DOHH2 (cell line): Measurements from ENCODE around the gene ZFAND3.

Source experiments
- H3F3A ChIP-seq: fragments of 200-600 bp; sonication (generic), shearing (Covaris generic); 2 replicates; pipeline ENCODE4 v1.6.0; 2016; ENCODE audit warnings: antibody characterized with exemption, mild to moderate bottlenecking; ENCODE audit not compliant: control insufficient read depth, insufficient read depth
- H3K27ac ChIP-seq: fragments of 200-600 bp; sonication (generic); 2 replicates; pipeline ENCODE4 v1.5.1; 2014; ENCODE audit warnings: low read depth, mild to moderate bottlenecking, low read length, moderate library complexity
- H3K27me3 ChIP-seq: fragments of 200-600 bp; sonication (generic); 2 replicates; pipeline ENCODE4 v1.6.1; 2014; ENCODE audit warnings: mild to moderate bottlenecking, low read length, mixed read lengths; ENCODE audit not compliant: control insufficient read depth
- H3K36me3 ChIP-seq: fragments of 200-600 bp; sonication (generic); 2 replicates; pipeline ENCODE4 v1.6.1; 2014; ENCODE audit warnings: mild to moderate bottlenecking, low read length, moderate library complexity, mixed read lengths; ENCODE audit not compliant: control insufficient read depth
- H3K4me1 ChIP-seq: fragments of 200-600 bp; sonication (generic); 2 replicates; pipeline ENCODE4 v1.6.1; 2014; ENCODE audit warnings: mild to moderate bottlenecking, low read length, mixed read lengths; ENCODE audit not compliant: control insufficient read depth
- H3K4me2 ChIP-seq: fragments of 200-600 bp; sonication (generic); 2 replicates; pipeline ENCODE4 v1.6.0; 2014; ENCODE audit warnings: mild to moderate bottlenecking, low read length, moderate library complexity
- H3K4me3 ChIP-seq: fragments of 200-600 bp; sonication (generic); 2 replicates; pipeline ENCODE4 v1.5.1; 2014; ENCODE audit warnings: mild to moderate bottlenecking, low read length, mixed read lengths
- H3K79me2 ChIP-seq: fragments of 200-600 bp; sonication (generic); 2 replicates; pipeline ENCODE4 v1.6.1; 2014; ENCODE audit warnings: mild to moderate bottlenecking, low read length, mixed read lengths; ENCODE audit not compliant: control insufficient read depth
- H3K9me2 ChIP-seq: fragments of 200-600 bp; sonication (generic); replicated peaks from 2 replicates; pipeline ENCODE4 v1.6.1; 2014; ENCODE audit warnings: mild to moderate bottlenecking, low read length, mixed read lengths; ENCODE audit not compliant: control insufficient read depth
- H3K9me3 ChIP-seq: fragments of 200-600 bp; sonication (generic); 2 replicates; pipeline ENCODE4 v1.6.1; 2014; ENCODE audit warnings: antibody characterized with exemption, low read length, mixed read lengths; ENCODE audit not compliant: control insufficient read depth, insufficient read depth
- H4K20me1 ChIP-seq: fragments of 200-600 bp; sonication (generic); 2 replicates; pipeline ENCODE4 v1.6.0; 2014; ENCODE audit warnings: low read depth, mild to moderate bottlenecking, antibody characterized with exemption, low read length, moderate library complexity; ENCODE audit not compliant: control insufficient read depth, insufficient read depth
- EZH2phosphoT487 ChIP-seq: fragments of 200-600 bp; sonication (generic); IDR thresholded peaks from 2 replicates; pipeline ENCODE4 v1.6.1; 2017; ENCODE audit warnings: borderline replicate concordance, mild to moderate bottlenecking, antibody characterized with exemption, low read length, moderate library complexity, mixed read lengths
- TF ChIP-seq, protein P1 (sequence below): fragments of 200-600 bp; sonication (generic); IDR thresholded peaks from one replicate; pipeline ENCODE4 v1.5.1; 2014; ENCODE audit warnings: antibody characterized with exemption, mild to moderate bottlenecking, low read depth, low read length; ENCODE audit not compliant: poor library complexity, severe bottlenecking

The ZFAND3 gene

DNA sequence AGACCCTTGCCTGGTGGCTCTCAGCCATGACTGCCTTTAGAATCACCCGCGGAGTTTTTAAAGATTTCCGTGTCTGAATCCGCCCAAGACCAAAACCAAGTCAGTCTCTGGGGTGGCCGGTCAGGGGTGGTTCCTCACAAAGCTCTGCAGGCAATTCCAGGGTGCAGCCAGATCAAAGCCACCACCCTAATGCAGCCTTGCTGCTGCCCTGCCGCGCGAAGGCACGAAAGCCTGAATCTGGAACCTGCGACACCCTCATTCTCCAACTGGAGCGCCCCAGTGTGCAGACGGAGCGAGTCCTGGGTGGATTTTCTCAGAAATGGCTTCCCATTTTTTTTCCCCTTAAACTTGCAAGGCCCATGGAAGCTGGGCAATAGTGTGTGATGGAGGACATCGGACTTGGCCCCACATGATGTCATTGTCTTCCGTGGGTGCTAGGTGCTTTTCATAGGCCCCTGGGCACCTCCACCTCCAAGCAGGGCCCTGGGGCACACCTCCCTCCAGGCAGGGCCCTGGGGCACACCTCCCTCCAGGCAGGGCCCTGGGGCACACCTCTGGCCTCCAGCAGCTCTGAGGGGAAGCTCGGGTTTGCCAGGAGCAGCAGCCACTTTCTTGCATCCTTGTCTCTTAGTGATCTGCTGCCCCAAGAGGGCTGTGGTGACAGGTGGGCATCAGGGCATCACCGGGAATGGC lies 343.1 kb downstream of the ZFAND3 start:
- Histone ChIP-seq H3K4me2 (no peak overlapping the region), H3K4me1 (no peaks in the 10 kb centered on the region), H4K20me1 (no peaks in the 10 kb centered on the region), H3K27me3 (no peaks in the 10 kb centered on the region), H3K9me3 (no peaks in the 10 kb centered on the region), H3K36me3 (no peaks in the 10 kb centered on the region), H3K9me2 (no peaks in the 10 kb centered on the region), H3K4me3 (no peak overlapping the region), H3K79me2 (no peaks in the 10 kb centered on the region), H3F3A (no peaks in the 10 kb centered on the region), H3K27ac (no peak overlapping the region)
- TF ChIP-seq, protein P1, sequence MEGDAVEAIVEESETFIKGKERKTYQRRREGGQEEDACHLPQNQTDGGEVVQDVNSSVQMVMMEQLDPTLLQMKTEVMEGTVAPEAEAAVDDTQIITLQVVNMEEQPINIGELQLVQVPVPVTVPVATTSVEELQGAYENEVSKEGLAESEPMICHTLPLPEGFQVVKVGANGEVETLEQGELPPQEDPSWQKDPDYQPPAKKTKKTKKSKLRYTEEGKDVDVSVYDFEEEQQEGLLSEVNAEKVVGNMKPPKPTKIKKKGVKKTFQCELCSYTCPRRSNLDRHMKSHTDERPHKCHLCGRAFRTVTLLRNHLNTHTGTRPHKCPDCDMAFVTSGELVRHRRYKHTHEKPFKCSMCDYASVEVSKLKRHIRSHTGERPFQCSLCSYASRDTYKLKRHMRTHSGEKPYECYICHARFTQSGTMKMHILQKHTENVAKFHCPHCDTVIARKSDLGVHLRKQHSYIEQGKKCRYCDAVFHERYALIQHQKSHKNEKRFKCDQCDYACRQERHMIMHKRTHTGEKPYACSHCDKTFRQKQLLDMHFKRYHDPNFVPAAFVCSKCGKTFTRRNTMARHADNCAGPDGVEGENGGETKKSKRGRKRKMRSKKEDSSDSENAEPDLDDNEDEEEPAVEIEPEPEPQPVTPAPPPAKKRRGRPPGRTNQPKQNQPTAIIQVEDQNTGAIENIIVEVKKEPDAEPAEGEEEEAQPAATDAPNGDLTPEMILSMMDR: no peak

DNA sequence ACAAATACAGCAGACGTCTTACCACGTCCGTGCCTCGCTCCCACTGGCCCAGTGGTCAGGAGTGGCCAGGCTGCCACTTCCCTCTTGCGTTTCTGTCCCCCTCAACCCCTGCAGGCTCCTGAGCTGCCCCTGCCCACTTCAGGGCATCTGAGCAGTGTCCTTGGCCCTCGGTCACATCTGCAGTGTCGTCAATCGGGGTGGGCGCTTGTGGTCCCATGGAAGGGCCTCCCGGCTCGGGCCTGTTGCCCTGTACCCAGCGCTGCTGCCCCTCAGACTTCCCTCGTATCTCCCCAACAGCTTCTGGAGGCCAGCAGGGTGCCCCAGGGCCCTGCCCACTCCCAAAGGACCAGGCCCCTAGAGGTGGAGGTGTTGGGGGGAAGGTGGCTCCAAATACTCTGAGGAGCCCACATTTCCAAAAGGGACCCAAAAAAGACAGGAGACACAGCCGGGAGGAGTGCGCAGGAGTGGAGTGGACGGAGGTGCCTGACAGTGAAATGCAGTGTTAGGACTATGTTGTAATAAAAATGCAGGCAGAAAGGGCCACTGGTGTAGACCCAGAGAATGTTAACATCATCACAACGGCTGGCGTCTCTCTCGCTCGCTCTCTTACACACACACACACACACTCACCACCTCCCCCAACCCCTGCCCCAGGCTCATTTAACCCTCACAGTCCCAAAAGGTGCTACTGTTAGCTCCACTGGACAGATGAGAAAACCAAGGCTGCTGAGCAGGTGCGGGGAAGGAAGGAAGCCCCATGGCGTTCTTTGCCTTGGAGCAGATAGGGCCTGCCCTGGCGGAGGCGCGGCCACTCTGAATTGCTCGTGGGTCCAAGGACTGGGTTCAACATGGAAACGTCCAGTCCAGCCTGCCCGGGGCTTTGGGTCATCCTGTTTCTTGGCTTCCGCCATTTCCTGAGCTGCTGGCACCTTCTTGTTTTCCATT lies 343.9 kb downstream of the ZFAND3 start:
- H3K79me2 ChIP-seq: no peaks in the 10 kb centered on the region
- no peaks in the 10 kb centered on the region for H3K27me3 ChIP-seq
- no peaks in the 10 kb centered on the region for H3F3A ChIP-seq
- no peaks in the 10 kb centered on the region for H3K36me3 ChIP-seq
- no peaks in the 10 kb centered on the region for H3K4me1 ChIP-seq
- TF ChIP-seq, protein P1: no peak
- no peak for TF ChIP-seq EZH2phosphoT487
- H3K9me2 ChIP-seq: no peaks in the 10 kb centered on the region
- H3K27ac ChIP-seq: no peak overlapping the region
- H4K20me1 ChIP-seq: no peaks in the 10 kb centered on the region
- no peaks in the 10 kb centered on the region for H3K9me3 ChIP-seq
- H3K4me3 ChIP-seq: no peak overlapping the region
- no peak overlapping the region for H3K4me2 ChIP-seq

DNA sequence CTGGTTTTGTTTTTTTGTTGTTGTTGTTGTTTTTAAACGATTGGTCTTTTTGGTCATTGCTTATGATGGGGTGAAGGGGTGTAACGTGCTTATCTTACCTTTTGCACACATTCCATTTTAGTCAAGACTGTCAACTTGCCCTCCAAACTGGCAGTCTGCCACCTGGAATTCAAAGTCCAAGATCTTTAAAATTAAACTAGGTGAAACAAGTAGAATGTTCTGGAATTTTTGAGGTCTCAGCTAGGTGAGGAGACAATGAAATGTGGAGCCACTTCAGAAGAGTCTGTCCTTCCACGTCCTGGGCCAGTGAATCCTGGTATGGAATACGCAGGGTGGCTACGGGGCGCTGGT lies 344.6 kb downstream of the ZFAND3 start:
- Histone ChIP-seq H3K9me3 (no peaks in the 10 kb centered on the region), H3K4me1 (no peaks in the 10 kb centered on the region), H3K36me3 (no peaks in the 10 kb centered on the region), H4K20me1 (no peaks in the 10 kb centered on the region), H3K27me3 (no peaks in the 10 kb centered on the region), H3K9me2 (no peaks in the 10 kb centered on the region), H3F3A (no peaks in the 10 kb centered on the region), H3K27ac (no peak overlapping the region), H3K4me3 (no peak overlapping the region), H3K4me2 (no peak overlapping the region), H3K79me2 (no peaks in the 10 kb centered on the region)
- TF ChIP-seq, protein P1: no peak
- TF ChIP-seq EZH2phosphoT487: no peak
